GM19395 (cell line): Measurements from ENCODE around the gene SERPIND1.
"Not testable (repeated sequence)": the region's sequence is repeated elsewhere in the genome, so short reads cannot be mapped to it uniquely, and the experiment has no call there.

ENCODE experiments used
- ATAC-seq: cut with Tn5 transposase; IDR thresholded peaks from one replicate; pipeline ENCODE4 v1.9.1; 2021; ENCODE audit warnings: mild to moderate bottlenecking, moderate library complexity; ENCODE audit not compliant: unreplicated experiment

SERPIND1 gene

DNA sequence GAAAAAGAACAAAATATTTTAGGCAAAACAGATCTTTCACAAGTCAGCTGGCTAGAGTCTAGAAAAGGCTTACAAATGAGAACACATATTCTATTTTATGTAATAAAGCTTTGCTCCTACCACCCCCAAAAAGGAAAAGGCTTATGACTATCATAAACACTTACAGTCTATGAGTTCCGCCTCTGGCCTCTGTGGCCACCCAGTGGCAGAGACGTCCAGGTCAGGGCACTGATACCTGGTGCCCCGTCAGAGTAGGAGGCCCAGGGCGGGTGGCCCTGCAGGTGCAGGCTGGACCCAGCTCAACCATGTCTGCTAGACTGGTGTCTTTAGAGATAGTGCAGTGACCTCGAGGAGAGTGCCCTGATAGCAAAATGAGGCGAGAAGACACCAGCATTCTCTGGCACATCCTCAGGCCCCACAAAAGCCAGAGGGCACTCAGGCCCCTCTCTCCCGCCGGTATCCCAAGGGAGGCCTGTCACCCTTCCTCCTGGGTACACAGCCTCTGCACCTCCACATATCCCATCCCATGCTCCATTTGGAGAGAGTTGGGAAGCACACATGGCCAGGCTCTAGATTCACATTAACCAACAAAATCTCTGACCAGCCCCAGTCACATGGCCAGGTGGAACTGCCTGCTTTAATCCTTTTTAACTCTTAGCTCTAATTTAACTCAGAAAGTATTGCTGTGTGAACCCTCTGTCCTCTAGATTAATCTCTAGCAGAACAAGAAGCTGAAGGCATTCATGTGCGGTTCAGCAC lies 27.3 kb upstream of the SERPIND1 start:
- ATAC-seq = no peak

GRCh38 chr22:20747223-20747622 lies 26.7 kb upstream of the SERPIND1 start:
- ATAC-seq = no peak

DNA sequence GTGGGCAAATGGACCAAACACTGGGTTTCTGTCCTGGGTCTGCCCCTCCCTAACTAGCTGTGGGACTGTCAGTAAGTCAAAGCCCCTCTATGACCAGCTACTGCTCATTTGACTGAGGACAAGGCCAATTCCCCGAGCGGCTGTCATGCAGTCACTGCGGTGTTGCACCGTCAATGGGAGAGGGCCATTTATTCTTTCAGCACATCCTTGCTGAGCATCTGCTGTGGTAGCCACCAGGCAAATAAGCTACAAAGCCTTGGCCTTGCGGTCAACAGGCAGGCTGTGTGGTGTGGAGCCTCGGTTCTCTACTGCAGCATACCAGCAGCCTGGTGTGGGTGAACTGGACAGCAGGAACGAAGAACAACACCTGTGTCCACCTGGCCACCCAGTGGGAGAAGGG lies 25.8 kb upstream of the SERPIND1 start:
- peak; percentile 18 for ATAC-seq

DNA sequence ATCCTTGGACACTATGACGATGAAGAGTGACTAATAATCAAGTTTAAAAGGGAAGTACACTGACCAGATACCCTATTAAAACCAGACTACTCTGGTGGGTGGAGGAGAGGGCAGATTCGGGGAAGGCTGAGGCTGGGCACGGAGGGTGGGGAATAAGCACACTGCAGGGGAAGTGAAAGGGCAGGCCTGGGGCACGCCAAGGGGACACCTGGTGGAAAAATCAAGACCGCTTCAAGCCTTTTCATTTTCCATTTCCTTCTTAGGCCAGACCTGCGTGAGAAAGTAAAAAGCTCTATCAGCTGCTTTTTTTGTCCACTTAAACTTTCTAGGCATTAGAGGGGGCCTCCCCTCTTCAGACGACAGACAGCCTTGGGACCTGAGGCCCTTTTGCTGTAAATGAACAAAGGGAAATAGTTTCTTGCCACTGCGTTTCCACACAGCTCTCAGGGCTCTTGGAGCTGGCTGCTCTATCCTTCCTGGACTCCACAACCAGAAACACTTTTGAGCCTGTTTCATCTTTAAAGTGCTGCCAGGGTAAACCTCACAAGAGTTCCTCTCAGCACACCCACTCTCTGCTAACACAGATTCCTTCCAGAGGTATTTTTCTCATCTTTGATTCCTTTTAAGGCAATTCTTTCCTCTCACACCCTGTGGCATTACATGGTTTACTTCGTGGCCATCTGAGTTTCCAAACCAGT lies 25.0 kb upstream of the SERPIND1 start:
- ATAC-seq = peak; percentile 74

DNA sequence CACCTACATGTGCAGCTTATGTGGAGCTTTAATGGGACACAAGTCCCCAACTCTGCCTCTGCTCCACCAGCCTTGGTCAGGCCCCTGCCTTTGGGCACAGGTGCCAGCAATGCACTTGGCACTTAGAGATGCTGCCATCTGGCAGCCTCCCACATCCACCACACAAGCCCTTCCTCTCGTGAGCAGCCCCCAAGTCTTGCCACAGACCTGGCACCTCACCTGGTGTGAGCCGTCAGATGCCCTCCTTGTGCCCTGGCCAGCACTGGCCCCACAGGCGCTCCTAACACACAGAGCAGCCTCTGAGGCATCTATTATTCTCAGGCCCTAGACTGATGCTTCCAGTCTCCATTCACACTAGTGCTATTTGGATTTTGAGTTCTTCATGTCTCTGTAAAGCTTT lies 24.5 kb upstream of the SERPIND1 start:
- no peak for ATAC-seq

- ATAC-seq = no peak
Observed at GRCh38 chr22:20750461-20751184, 23.3 kb upstream of the SERPIND1 start.

DNA sequence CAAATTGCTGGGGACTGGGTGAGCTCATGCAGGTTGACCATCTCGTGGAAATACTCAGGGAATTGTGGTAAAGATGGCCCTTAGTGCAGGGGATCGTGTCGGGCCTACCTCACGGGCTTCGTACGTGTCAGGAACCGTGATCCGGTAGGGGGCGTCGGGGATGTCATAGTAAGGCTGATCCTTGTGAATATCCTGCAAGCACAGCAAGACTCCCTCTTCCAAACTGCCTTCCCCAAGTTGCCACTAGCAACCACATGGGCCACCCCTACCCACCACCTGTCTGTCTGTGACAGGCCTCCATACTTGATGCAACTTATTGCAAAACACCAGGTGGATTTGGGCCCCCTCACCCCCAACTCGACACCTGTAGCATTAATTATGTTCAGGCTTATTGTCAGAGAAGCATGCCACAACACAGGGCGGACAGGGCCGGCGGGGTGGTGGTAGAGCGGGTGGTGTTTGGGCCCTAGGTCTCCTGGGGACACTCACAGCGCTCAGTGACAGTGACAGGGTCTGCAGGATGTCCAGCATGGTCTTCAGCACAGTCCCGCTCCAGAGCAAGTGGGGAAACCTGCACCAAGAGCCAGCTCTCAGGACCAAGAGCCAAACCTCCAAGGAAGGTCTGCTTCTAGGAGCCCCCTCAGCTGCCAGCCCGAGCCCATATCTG lies 22.6 kb upstream of the SERPIND1 start:
- no peak for ATAC-seq

GRCh38 chr22:20752104-20752741 lies 21.7 kb upstream of the SERPIND1 start:
- ATAC-seq = no peak

GRCh38 chr22:20752873-20753272 lies 21.0 kb upstream of the SERPIND1 start:
- ATAC-seq = no peak

DNA sequence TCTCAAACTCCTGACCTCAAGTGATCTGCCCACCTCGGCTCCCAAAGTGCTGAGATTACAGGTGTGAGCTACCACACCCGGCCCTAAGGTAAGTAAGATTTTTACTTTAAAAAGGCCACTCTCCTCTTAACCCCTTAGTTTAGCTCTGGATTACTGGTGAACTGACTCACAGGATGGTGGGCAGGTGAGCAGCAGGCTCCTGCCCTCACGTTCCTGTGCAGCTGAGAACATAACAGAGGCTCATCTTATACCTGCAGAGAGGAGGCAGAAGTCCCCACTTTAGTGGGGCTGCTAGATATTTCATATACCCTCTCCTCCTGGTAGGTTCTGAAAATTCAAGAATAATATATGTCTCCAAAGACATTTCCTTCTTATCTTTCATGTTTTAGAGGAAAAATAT lies 17.1 kb upstream of the SERPIND1 start:
- no peak for ATAC-seq

GRCh38 chr22:20758688-20759087 lies 15.2 kb upstream of the SERPIND1 start:
- no peak for ATAC-seq

GRCh38 chr22:20760084-20760483 lies 13.8 kb upstream of the SERPIND1 start:
- no peak for ATAC-seq

GRCh38 chr22:20761536-20761935 lies 12.4 kb upstream of the SERPIND1 start:
- no peak for ATAC-seq

DNA sequence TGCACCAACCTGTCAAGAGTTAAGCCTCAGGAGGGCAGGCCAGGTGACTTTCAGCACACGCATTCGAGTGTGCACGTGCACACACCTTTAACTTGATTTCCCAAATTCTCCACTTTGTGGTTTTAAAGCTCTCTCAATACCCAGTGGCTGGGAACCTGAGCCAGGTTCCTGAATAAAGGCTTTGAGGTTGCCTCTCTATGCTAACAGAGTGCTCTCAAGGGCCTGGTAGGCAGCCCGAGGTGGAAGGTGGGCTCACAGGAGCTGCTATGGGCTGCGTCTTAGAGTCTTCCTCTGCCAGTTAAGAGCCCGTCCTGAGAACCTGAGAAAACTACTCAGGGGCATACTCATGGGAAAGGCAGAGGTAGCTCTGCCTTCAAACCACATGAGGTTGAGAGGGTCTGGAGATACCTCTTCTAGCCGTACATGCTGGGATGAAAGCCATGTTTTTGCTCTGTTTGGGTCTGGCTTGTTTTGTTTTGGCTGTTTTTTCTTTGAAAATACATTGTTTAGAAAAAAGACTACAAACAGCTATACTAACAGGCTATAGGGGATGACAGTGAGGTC lies 11.6 kb upstream of the SERPIND1 start:
- no peak for ATAC-seq

GRCh38 chr22:20763630-20764470 lies 10.1 kb upstream of the SERPIND1 start:
- no peak for ATAC-seq

- ATAC-seq = no peak
Observed at GRCh38 chr22:20764471-20764720, 9.5 kb upstream of the SERPIND1 start.

- ATAC-seq = no peak
Observed at GRCh38 chr22:20764729-20765128, 9.2 kb upstream of the SERPIND1 start.

DNA sequence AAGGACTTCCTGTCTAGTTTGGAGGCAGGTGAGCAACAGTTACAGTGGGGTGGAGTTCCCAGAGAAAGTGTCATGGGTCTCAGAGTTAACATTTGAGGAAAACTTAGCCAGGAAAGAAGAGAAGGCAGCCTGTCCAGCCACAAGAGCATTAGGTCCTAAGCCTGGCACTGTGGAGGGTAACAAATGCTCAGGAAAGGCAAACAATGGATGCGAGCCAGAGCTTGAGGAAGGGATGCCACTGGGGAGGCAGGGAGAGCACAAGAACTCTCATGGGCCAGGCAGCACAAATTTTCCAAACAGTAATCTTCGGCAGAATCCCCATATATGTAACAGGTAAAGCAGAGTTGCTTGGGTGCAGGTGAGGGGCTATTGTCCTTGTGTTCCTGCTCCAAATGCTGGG lies 8.0 kb upstream of the SERPIND1 start:
- ATAC-seq = no peak

GRCh38 chr22:20766530-20766929 lies 7.4 kb upstream of the SERPIND1 start:
- ATAC-seq = no peak

DNA sequence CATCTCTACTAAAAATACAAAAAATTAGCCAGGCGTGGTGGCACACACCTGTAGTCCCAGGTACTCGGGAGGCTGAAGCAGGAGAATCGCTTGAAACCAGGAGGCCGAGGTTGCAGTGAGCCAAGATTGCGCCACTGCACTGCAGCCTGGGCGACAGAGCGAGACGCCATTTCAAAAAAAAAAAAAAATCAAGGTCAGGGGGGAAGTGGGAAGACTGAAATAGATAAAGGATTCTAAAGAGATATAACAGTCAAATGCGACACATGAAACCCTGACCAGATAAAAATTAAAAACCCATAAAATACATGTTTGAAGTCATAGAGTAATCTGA lies 4.5 kb upstream of the SERPIND1 start:
- not testable (repeated sequence) for ATAC-seq
